Loucy (cell line): ENCODE results near the gene TSPEAR.
"Not testable (repeated sequence)": the region's sequence is repeated elsewhere in the genome, so short reads cannot be mapped to it uniquely, and the experiment has no call there.

Experiments
- H2AFZ ChIP-seq: fragments of 200-600 bp; sonication (generic); 2 replicates; pipeline ENCODE4 v1.6.0; 2016; ENCODE audit warnings: antibody characterized with exemption, mild to moderate bottlenecking, low read length, moderate library complexity
- H3F3A ChIP-seq: fragments of 200-600 bp; 2 replicates; pipeline ENCODE4 v1.6.0; 2016; ENCODE audit warnings: antibody characterized with exemption, low read depth, mild to moderate bottlenecking
- H3K27me3 ChIP-seq: fragments of 200-600 bp; sonication (generic); 2 replicates; pipeline ENCODE4 v1.6.1; 2014; ENCODE audit warnings: low read length, mild to moderate bottlenecking; ENCODE audit not compliant: insufficient read depth, poor library complexity, severe bottlenecking
- H3K36me3 ChIP-seq: fragments of 200-600 bp; sonication (generic); 2 replicates; pipeline ENCODE4 v1.6.1; 2016; ENCODE audit warnings: low read length; ENCODE audit not compliant: insufficient read depth
- H3K4me1 ChIP-seq: fragments of 200-600 bp; sonication (generic); 2 replicates; pipeline ENCODE4 v1.5.1; 2014; ENCODE audit warnings: low read length, mild to moderate bottlenecking; ENCODE audit not compliant: insufficient read depth, poor library complexity, severe bottlenecking
- H3K4me2 ChIP-seq: fragments of 200-600 bp; sonication (generic); 2 replicates; pipeline ENCODE4 v1.6.0; 2014; ENCODE audit warnings: antibody characterized with exemption, low read length, low read depth, mild to moderate bottlenecking; ENCODE audit not compliant: poor library complexity, severe bottlenecking
- H3K4me3 ChIP-seq: fragments of 200-600 bp; sonication (generic); 2 replicates; pipeline ENCODE4 v1.5.1; 2014; ENCODE audit warnings: low read length, mild to moderate bottlenecking, mixed read lengths; ENCODE audit not compliant: poor library complexity, severe bottlenecking
- H3K79me2 ChIP-seq: fragments of 200-600 bp; sonication (generic); 2 replicates; pipeline ENCODE4 v1.6.1; 2014; ENCODE audit warnings: low read length; ENCODE audit not compliant: insufficient read depth
- H3K9ac ChIP-seq: fragments of 200-600 bp; sonication (generic); 2 replicates; pipeline ENCODE4 v1.6.0; 2014; ENCODE audit warnings: mild to moderate bottlenecking, low read depth, low read length, moderate library complexity; ENCODE audit not compliant: poor library complexity, severe bottlenecking
- H3K9me2 ChIP-seq: fragments of 200-600 bp; sonication (generic); replicated peaks from 2 replicates; pipeline ENCODE4 v1.6.1; 2016; ENCODE audit warnings: low read depth, low read length, mixed read lengths
- H3K9me3 ChIP-seq: fragments of 200-600 bp; sonication (generic); 2 replicates; pipeline ENCODE4 v1.6.1; 2014; ENCODE audit warnings: mild to moderate bottlenecking, antibody characterized with exemption, low read length, low read depth; ENCODE audit not compliant: insufficient read depth
- H4K20me1 ChIP-seq: fragments of 200-600 bp; sonication (generic); 2 replicates; pipeline ENCODE4 v1.6.0; 2014; ENCODE audit warnings: antibody characterized with exemption, low read length, mild to moderate bottlenecking; ENCODE audit not compliant: insufficient read depth, poor library complexity, severe bottlenecking
- EZH2phosphoT487 ChIP-seq: fragments of 200-600 bp; IDR thresholded peaks from 2 replicates; pipeline ENCODE4 v1.6.1; 2018; ENCODE audit warnings: antibody characterized with exemption, mild to moderate bottlenecking, moderate library complexity, borderline replicate concordance
- TF ChIP-seq, protein P1 (sequence below): fragments of 200-600 bp; sonication (generic); conservative IDR thresholded peaks from 2 replicates; pipeline ENCODE4 v1.5.1; 2014; ENCODE audit warnings: mild to moderate bottlenecking, antibody characterized with exemption, low read length

The TSPEAR gene

DNA sequence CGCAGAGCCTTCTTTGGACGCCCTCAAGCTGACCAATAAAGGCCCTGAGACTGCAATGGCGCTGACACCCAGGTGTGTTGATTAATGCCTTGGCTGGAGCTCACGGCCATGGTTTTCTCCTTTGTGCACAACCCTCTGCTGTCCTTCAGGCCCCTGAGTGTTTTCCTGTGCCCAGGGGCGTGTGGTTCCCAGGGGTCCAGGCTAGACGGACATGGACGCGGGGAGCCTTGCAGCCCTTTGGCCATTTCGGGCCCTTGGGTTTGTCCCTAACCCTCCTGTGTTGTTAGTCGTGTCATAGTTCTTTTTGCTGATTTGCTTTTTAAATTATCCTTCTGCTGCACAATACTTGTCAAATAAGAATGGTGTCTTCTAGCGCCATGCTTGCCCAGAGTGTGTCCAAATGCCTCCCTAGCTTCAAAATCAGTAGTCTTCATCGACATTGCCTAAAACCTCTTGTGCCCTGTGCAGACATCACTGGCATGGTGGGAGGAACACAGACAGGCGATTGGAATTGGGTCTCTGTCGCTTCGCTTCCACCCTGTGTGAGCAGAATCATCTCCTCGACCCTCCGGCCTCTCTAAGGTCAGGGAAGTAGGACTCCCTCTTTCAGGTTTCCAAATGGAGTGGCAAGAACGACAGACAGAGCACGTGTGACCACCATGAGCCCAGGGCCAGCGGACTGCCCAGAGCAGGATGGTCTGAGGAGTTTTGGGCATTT lies 135.9 kb downstream of the TSPEAR start:
- H3K4me2 ChIP-seq, result no peak overlapping the region
- no peaks in the 10 kb centered on the region for H3K36me3 ChIP-seq
- no peaks in the 10 kb centered on the region for H3K9me2 ChIP-seq
- no peak overlapping the region for H2AFZ ChIP-seq
- no peaks in the 10 kb centered on the region for H4K20me1 ChIP-seq
- no peak overlapping the region for H3K9ac ChIP-seq
- H3K4me3 ChIP-seq, result no peak overlapping the region
- no peaks in the 10 kb centered on the region; the same call in 1 of the 2 replicates for H3K9me3 ChIP-seq
- no peaks in the 10 kb centered on the region for H3F3A ChIP-seq
- no peaks in the 10 kb centered on the region for H3K4me1 ChIP-seq
- no peaks in the 10 kb centered on the region for H3K79me2 ChIP-seq
- no peaks in the 10 kb centered on the region for H3K27me3 ChIP-seq
- TF ChIP-seq, protein P1, sequence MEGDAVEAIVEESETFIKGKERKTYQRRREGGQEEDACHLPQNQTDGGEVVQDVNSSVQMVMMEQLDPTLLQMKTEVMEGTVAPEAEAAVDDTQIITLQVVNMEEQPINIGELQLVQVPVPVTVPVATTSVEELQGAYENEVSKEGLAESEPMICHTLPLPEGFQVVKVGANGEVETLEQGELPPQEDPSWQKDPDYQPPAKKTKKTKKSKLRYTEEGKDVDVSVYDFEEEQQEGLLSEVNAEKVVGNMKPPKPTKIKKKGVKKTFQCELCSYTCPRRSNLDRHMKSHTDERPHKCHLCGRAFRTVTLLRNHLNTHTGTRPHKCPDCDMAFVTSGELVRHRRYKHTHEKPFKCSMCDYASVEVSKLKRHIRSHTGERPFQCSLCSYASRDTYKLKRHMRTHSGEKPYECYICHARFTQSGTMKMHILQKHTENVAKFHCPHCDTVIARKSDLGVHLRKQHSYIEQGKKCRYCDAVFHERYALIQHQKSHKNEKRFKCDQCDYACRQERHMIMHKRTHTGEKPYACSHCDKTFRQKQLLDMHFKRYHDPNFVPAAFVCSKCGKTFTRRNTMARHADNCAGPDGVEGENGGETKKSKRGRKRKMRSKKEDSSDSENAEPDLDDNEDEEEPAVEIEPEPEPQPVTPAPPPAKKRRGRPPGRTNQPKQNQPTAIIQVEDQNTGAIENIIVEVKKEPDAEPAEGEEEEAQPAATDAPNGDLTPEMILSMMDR, result no peak
- no peak for TF ChIP-seq EZH2phosphoT487

DNA sequence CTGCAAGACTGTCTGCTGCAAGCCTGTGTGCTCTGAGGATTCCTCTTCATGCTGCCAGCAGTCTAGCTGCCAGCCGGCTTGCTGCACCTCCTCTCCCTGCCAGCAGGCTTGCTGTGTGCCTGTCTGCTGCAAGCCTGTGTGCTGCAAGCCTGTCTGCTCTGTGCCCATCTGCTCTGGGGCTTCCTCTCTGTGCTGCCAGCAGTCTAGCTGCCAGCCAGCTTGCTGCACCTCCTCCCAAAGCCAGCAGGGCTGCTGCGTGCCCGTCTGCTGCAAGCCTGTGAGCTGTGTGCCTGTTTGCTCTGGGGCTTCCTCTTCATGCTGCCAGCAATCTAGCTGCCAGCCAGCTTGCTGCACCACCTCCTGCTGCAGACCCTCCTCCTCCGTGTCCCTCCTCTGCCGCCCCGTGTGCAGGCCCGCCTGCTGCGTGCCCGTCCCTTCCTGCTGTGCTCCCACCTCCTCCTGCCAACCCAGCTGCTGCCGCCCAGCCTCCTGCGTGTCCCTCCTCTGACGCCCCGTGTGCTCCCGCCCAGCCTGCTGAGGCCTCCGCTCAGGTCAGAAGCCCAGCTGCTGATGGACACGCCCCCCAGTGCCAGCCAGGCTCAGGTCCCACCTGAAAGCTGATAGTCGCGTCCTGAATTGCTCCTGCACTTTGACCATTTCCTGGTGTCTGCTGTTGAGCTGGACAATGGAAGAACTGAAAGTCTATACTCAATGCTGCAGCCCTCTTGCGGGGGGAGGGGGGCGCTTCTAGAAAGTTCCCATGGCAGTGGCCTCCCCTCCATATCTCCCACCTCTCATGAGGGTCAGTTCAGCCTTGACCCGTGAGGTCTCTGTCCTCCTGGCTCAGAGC lies 136.7 kb downstream of the TSPEAR start:
- H3K9ac ChIP-seq, result no peak overlapping the region
- no peaks in the 10 kb centered on the region; the same call in 1 of the 2 replicates for H3K9me3 ChIP-seq
- H3K79me2 ChIP-seq, result no peaks in the 10 kb centered on the region
- H3K36me3 ChIP-seq, result no peaks in the 10 kb centered on the region
- H3K4me2 ChIP-seq, result no peak overlapping the region
- TF ChIP-seq, protein P1, result no peak
- no peak for TF ChIP-seq EZH2phosphoT487
- no peak overlapping the region for H3K4me3 ChIP-seq
- H3F3A ChIP-seq, result no peaks in the 10 kb centered on the region
- H3K4me1 ChIP-seq, result no peaks in the 10 kb centered on the region
- H4K20me1 ChIP-seq, result no peaks in the 10 kb centered on the region
- no peaks in the 10 kb centered on the region for H3K9me2 ChIP-seq
- H2AFZ ChIP-seq, result no peak overlapping the region
- H3K27me3 ChIP-seq, result no peaks in the 10 kb centered on the region

DNA sequence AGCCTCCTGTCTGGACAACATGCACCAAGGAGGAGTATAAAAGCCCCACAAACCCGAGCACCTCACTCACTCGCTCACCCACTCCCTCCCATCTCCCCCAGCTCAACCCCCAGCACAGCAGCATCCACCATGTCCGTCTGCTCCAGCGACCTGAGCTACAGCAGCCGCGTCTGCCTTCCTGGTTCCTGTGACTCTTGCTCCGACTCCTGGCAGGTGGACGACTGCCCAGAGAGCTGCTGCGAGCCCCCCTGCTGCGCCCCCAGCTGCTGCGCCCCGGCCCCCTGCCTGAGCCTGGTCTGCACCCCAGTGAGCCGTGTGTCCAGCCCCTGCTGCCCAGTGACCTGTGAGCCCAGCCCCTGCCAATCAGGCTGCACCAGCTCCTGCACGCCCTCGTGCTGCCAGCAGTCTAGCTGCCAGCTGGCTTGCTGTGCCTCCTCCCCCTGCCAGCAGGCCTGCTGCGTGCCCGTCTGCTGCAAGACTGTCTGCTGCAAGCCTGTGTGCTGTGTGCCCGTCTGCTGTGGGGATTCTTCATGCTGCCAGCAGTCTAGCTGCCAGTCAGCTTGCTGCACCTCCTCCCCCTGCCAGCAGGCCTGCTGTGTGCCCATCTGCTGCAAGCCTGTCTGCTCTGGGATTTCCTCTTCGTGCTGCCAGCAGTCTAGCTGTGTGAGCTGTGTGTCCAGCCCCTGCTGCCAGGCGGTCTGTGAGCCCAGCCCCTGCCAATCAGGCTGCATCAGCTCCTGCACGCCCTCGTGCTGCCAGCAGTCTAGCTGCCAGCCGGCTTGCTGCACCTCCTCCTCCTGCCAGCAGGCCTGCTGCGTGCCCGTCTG lies 137.5 kb downstream of the TSPEAR start, which contains the start of gene KRTAP10-4:
TSS of gene KRTAP10-4 (plus strand) at position 100 of the 827 bp plus-strand sequence. CDS start at position 130, 30 bp downstream.
- not testable (repeated sequence) for H3K27me3 ChIP-seq, H3K4me3 ChIP-seq, H3F3A ChIP-seq, H3K4me2 ChIP-seq, H3K79me2 ChIP-seq, H4K20me1 ChIP-seq, H3K9ac ChIP-seq, H2AFZ ChIP-seq, H3K4me1 ChIP-seq, H3K36me3 ChIP-seq, H3K9me2 ChIP-seq, H3K9me3 ChIP-seq
